Activated CD8-positive, alpha-beta memory T cell treated with anti-CD3 and anti-CD28 coated beads, Interleukin-2, amount 50 U/mL, for 24 hours (primary cell): ENCODE measurements around the gene SNRK.
"Not testable (repeated sequence)": the region's sequence is repeated elsewhere in the genome, so short reads cannot be mapped to it uniquely, and the experiment has no call there.

Experiments used
- DNase-seq: peaks from one replicate; pipeline ENCODE4 v3.0.0-alpha.2; 2020; ENCODE audit errors: extremely low read depth

SNRK gene

GRCh38 chr3:43346978-43347749 is 60.8 kb downstream of the SNRK start:
- DNase-seq: no peak

GRCh38 chr3:43347774-43348173 is 61.4 kb downstream of the SNRK start:
- no peak for DNase-seq

- DNase-seq: no peak
These were observed 62.0 kb downstream of the SNRK start for GRCh38 chr3:43348350-43348749.

GRCh38 chr3:43348852-43349574 is 62.7 kb downstream of the SNRK start:
- no peak for DNase-seq

- DNase-seq: no peak
These were observed 63.4 kb downstream of the SNRK start for GRCh38 chr3:43349716-43350115.

- no peak for DNase-seq
These were observed 67.1 kb downstream of the SNRK start for GRCh38 chr3:43353393-43353792.

GRCh38 chr3:43353923-43354670 is 67.8 kb downstream of the SNRK start:
- no peak for DNase-seq

GRCh38 chr3:43356033-43356432 is 69.7 kb downstream of the SNRK start:
- DNase-seq: not testable (repeated sequence)

GRCh38 chr3:43361077-43361476 is 74.7 kb downstream of the SNRK start:
- DNase-seq: no peak

GRCh38 chr3:43362183-43362582 is 75.8 kb downstream of the SNRK start:
- DNase-seq: no peak

- DNase-seq: no peak
These were observed 76.6 kb downstream of the SNRK start for GRCh38 chr3:43362961-43363360.

- no peak for DNase-seq
These were observed 77.4 kb downstream of the SNRK start for GRCh38 chr3:43363621-43364266.

GRCh38 chr3:43364494-43364893 is 78.2 kb downstream of the SNRK start:
- DNase-seq: no peak

GRCh38 chr3:43364926-43365325 is 78.6 kb downstream of the SNRK start:
- no peak for DNase-seq

- no peak for DNase-seq
These were observed 79.4 kb downstream of the SNRK start for GRCh38 chr3:43365601-43366305.

GRCh38 chr3:43366481-43366880 is 80.1 kb downstream of the SNRK start:
- DNase-seq: no peak

- no peak for DNase-seq
These were observed 80.5 kb downstream of the SNRK start for GRCh38 chr3:43366885-43367284.

- DNase-seq: no peak
These were observed 83.3 kb downstream of the SNRK start for GRCh38 chr3:43369404-43370292.

- DNase-seq: no peak
These were observed 84.1 kb downstream of the SNRK start for GRCh38 chr3:43370293-43370980.

- no peak for DNase-seq
These were observed 85.2 kb downstream of the SNRK start for GRCh38 chr3:43371494-43371893.
